Endometrial microvascular endothelial cells (primary cell): ENCODE results near the gene ITPA. TPM values are rescaled to one million over a fixed set of nuclear protein-coding genes. Genes with fewer than 3 reads are reported as not detected.
"Not testable (repeated sequence)": the region's sequence is repeated elsewhere in the genome, so short reads cannot be mapped to it uniquely, and the experiment has no call there.

Experiments
- in situ Hi-C: cut with HindIII; loops from 2 replicates; pipeline ENCODE4 v1.10.0; 2017; ENCODE audit warnings: low sequenced_read_pairs, low pct_unique_long_range_greater_than_20kb; ENCODE audit errors: inconsistent ontology term
- total RNA-seq: library from RNA; depleted of rRNA; stranded (reverse); fragments of >200 nt; gene quantifications from one replicate; pipeline ENCODE4 v1.2.3, GENCODE V29; 2015; ENCODE audit errors: inconsistent ontology term

The ITPA gene
- total RNA-seq, 1 donor from 2014 or later: 90.0 TPM

DNA sequence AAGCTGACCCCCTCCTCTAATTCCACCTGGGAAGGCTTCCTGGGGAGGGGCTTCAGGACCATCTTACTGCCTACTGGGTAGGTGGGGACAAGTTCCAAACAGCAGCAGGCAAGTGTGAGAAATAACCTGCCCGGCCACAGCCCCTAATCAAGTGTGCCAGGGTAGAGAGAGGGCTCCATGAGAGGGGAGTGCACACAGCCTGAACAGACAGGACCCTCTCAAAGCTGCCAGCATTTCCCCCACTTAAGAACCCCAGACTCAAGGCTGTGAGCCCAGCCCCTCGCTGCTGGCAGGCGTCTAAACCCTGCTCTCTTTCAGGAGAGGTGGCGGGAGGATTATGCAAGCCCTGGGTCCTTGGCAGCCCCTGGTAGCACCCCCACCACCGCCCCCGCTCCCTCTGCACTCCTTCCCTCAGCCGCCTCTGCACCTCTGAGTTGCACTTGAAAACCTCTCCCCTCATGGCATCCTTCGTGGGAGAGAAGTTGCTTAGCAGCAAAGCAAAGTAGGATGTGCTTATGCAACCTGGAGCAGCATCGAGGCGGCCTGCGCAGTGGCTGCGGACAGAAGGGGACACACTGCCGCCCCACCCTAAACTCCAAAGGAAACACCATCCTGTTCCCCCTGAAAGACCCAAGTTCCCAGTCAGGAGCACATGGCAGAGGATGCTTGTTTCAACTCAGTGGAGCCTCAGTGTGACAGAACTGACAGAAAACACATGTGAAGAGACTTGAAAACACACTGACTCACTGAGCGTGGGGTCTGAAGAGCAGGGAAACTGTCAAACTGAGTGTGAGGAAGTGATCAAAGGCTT is 15.3 kb upstream of the ITPA start:
- in situ Hi-C loops: no loop called here

DNA sequence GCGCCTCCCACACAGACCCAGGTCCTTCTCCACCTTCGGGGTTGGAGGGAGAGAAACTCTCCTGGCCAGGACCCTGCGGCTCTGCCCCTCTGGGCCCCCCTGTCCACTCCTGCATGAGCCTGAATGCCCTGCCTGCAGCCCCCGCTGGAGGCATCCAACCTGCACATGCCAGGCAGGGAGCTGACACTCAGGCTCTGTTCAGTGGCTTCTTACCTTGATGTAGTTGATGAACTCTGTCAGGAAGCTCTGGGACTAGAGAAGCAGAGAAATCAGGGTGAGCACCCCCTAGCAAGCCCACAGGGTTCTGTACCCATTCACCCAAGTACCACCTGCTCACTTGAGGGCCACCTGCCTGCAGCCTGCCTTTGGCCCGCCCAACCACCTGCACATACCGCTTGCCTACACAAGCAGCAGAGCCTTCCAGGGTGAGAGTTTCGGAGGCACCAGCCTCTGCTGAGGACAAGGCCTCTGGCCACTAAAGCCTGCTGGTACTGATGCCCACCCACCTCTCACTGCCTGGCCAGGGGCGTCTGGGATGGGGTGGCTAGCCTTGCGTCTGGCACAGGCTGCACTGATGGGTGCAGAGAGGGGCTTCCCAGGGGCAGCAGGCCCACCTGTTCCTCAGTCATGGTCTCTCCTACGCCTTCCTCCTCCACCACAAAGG is 14.5 kb upstream of the ITPA start:
- in situ Hi-C loops: no loop called here

DNA sequence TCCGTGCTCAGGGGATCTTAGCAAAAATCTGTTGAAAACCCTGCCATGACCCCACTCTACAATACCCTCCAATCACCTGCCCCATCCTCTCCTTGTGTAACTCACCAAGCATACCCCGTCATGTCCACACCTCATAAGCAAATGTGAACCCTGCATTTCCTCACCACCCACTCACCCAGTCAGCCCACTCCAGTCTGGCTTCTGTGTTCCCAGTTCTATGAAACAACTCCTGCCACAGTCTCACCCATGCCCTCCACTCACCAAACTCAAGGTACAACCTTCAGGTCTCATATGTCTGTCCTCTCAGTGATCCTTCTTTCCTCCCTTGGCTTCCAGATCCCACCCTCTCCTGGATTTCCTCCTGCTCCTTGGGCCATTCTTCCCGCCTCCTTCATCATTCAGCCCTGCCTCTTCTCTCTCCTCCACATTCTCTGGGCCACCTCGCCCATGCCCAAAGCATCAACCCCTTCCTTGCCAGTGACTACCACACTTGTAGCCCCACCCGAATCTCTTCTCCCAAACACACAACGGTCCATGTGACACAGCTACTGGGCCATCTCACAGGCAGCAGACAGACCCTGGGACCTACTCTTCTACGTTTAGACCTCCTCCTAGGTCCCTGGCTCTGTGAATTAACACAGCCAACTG is 13.6 kb upstream of the ITPA start:
- in situ Hi-C loops: no loop called here

DNA sequence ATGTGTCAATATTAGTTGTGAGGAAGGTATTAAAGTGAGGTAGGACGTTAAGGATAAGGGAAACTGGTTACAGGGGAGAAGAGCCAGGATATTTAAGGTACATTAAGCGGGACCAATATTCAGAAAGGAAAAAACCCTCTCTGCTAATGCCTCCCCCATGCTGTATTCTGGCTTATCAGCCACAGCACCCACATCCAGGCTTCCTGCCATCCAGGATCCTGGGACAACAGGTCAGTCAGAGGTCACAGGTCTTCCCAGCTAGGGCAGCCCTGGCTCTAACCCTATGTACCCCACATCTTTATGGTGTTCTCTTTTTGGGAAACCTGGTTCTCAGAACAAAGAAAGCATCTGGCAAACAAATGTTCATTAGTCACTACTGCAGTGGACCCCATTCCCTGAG is 10.1 kb upstream of the ITPA start:
- in situ Hi-C loops: no loop called here

DNA sequence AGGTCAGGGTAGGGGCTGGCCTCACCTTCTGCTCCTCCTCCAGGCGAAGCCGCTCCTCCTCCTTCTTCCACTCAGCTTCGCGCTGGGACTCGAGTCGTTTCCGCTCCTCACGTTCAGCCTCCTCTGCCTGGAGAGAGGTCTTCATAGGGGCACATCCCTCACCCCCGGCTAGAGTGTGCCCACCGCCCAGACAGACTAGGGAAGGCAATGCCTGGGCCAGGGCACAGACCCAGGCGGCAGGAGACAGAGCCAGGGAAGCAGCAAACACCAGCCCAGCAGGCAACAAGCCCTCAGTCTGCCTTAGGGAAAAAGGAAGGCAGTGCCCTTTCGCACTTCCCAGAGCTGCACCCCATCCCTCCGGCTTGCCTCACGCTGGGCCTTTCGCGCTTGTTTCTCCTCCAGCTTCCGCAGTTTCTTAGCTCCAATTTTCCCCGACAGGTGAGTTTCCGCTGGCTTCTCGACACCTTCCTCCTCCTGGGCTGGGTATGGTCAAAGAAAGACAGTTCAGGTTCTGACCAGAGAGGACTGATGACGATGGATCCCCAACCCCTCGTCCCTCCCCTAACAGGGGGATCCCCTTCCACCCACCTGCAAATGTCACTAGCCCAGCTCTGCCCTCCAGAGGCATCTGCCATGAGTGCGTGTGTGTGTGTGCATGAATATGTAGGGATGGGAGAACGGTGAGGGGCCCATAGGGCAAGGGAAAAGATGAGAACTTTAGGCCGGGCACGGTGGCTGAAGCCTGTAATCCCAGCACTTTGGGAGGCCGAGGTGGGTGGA is 9.1 kb upstream of the ITPA start:
- in situ Hi-C loops: no loop called here

DNA sequence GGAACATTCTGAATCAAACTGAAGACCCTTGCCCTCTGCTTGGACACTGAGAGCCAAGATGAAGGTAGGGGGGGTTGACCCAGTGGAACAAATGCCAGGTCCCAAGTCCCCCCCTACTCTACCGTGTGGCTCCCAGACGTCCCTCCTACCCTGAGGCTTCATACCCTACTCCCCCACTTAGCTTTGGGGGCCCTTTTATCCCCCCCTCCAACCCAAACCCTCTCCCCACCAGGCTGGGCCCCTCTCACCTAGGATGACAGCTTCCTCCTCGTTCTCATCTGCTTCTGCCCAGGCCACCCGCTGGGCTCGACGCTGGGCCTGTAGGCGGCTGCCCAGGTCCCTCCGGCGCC is 6.4 kb upstream of the ITPA start:
- in situ Hi-C loops: no loop called here

DNA sequence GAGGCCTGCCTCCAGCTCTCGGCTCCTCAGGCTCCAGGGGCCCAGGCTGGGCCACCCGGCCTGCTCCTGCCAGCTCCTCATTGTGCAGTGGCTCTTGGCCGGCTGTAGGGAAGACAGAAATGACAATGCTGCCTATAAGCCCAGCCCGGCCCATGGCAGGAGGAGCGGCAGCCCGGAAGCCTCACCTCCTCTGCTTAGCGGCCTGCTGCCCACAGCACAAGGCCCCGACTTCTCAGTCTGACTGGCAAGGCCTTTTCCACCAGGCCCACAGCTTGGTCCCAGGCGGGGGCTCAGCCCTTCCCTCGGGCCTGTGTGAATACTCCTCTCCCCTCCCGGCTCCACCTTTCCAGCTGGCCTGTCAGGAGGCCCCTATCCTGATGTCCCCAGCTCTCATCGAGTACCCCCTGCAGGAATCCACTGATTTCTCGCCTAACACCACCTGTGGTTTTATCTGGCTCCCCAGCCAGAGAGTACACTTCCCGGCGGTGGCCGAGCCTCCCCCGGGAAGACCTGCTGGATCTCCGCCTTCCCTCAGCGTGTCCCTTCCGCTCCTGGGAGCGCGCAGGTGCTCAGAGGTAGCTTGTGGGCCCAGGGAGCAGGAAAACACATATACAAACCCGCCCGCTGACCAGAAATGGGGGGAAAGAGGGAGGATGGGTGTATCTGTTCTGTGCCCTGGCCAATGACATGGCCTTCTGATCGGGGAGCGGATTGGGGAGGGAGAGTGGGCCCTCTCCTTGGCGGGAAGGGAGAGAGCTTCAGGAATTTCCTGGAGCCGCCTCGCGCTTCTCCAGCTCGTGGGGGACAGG is 5.8 kb upstream of the ITPA start:
- in situ Hi-C loops: no loop called here

DNA sequence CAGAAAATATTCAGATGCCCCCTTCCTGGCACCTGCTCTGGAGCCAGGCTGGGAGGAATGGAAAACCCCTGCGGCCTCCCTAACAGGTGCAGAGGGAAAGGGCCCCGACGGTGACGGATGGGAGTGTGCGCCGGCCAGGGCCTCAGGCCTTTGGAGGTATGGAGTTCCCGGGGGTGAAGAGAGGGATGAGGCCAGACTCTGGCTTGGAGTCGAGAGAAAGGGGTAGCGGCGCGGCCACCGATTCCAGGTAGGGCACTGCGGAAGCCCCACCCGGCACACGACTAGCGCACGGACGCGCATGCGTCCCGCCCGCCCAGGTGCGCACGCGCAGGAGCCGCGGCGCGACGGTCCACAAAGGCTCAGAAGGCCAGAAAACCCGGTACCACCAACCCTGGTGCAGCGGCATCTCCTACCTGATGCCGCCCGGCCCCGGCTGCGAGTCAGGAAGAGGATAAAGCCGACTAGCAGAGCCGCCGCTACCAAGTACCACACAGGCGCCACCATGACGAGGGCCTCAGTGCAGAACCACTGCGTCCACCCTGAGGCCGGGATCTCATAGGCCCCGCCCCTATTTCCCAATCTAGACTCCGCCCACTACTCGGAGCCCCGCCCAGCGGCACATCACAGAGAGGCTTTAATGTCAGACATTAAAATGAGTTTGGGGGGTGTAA is 5.0 kb upstream of the ITPA start, which contains the start of gene DDRGK1:
Gene DDRGK1 (minus strand): TSS at position 559 of the 671 bp plus-strand sequence. CDS start 55 bp downstream, at position 504.
- in situ Hi-C loops: no loop called here

DNA sequence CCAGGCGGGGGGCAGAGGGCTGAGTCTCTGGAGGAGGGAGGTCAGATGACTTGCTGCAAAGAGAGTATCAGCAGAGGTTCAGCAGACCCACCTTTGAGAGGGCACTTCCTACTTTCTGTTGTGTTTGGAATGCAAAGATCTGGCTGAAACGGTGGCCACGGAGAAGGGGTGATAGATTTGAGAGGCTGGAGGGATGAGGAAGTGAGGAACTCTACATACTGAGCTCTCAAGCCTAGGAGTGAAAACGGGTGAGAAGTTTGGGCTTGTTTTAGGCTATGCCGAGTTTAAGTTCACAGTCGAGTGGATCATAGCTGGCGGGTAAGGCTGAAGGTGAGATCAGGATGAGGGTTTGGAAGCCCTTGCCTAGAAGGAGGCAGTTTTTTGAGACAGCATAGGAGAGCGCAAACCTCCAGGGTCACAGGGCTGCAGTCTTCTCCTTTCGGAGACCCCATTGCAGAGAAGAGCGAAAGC is 477 bp upstream of the ITPA start:
- in situ Hi-C loops: no loop called here

DNA sequence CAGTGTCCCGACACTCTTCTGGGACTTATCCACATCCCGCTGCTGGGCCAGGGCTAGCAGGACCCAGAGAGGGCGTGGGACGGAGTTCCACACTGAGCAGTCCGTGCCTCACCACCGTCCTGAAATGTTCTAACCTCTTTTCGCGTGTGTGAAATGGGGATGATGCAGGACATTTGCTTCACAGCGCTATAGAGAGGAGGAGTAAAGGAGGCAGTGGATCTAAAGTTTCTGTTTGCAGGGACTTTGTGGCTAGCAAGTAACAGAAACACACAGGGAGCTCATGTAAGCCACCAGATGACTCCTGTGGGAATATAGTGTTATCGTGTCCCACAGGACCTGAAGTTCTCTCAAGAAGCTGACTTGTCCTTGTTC is 634 bp downstream of the ITPA start:
- in situ Hi-C loops: no loop called here

DNA sequence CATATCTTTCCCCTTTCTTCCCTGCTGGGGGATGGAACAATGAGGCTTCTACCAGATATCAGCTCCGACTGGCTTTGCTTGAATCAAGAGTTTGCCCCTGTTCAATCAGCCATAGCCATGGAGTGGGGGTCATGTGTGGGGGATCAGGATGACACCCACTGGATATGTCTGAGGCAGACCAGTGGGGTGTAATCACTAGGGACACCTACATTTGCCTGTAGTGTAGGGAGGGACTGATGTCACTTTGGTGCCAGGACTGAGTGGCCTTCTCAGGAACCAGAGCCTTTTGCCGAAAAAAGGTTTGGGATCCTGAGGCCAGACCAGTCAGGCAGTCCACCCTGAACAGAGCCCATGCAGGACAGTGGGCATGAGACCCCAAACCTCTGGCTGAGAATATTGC is 1.0 kb downstream of the ITPA start:
- in situ Hi-C loops: no loop called here

DNA sequence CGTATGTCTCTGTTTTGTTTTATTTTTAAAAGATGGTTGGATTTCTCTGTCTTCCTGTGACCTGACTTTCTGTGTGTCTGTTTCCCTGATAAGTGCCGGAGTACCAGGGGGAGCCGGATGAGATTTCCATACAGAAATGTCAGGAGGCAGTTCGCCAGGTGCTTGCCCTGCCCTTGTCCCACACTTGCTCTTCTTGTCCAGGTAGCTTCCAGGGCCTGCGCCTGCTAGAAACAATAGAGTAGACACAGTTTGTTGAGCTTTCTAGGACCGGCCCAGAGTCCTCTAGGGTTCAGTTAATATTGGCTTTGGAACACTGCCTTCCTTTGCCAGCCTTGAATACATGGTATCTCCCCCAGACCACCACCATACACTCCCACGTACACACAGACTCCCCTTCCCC is 3.9 kb downstream of the ITPA start:
- in situ Hi-C loops: no loop called here

DNA sequence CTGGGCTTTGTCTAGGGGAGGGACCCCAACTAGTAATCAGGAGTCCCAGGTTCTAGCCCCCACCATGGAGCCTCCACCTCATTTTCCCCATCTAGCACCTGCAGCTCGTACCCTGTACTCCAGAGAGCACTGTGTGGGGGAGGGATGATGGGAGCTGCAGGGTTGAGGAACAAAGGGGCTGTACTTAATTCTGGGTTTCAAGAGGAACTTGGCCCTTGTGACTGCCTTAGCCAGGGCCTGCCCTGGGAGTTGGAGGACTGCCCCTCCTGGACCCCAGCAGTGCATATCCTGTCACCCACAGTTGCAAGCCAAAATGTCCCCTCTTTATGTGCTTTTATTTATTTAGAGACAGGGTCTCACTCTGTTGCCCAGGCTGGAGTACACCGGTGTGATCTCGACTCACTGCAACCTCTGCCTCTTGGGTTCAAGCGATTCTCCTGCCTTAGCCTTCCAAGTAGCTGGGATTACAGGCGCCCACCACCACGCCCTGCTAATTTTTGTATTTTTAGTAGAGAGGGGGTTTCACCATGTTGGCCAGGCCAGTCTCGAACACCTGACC is 6.1 kb downstream of the ITPA start:
- in situ Hi-C loops: not testable (repeated sequence)

DNA sequence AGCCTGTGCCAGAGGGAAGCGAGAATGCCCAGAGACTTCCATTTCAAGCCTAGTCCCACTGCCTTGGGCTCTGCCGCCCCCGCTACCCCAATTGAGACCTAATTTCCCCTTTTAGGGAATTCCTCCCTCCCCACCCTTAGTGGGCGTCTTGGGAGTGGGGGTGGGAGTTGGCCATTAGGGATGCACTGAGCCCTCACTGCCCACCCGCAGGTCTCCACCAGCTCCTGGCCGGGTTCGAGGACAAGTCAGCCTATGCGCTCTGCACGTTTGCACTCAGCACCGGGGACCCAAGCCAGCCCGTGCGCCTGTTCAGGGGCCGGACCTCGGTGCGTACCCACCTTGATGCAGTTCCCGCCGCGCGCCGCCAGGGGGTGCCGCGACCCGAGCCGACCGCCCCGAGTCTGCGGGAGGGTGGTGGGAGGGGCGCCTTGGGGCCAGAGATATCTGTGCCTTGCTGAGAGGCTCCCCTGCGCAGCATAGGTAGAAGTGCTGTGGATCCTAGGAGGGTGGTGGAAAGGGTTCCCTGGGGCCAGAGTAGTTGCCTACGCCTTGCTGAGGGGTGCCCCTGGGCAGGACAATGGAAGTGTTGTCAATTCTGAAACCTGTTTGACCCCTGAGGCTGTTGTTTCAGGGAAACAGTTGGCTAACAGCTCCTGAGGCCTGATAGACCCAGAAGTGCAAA is 9.2 kb downstream of the ITPA start:
- in situ Hi-C loops: no loop called here

DNA sequence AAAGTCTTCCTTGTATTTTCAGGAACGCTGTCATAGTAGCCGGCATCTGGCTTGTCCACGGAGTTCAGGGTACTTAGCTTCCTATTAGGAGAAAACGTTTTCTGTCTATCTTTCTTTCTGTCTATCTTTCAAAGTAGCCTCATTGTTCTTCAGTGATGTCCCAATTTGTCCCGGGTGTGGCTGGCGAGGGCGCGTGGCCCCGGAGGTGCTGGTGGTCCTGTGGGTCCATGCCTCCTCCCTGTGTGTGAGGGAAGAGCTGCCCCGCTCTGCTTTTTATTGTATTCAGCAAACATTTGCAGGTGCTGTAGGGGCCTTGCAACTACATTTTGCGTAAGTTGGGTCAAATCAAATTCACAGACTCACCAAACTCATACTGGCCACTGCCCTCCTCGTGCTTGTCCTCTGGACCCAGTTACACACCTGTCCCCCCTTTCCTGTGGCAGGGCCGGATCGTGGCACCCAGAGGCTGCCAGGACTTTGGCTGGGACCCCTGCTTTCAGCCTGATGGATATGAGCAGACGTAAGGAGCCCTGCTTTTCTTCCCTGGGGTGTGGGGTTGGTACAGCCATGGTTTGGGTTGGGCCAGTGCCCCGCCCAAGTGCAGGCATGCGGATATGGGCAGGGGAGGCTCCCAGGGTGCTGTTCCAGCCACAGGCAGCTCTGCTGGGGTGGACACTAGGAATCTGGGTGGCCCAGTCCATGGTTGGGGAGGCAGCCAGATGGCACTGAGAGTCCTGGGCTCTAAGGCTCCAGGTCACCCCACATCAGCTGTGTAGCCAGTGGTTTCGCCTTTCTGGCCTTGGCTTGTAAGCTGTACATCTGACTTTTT is 12.3 kb downstream of the ITPA start:
- in situ Hi-C loops: no loop called here
